Subcutaneous abdominal adipose tissue (tissue), 5 donors: ENCODE measurements around the gene DNAH17.

ENCODE experiments used
- H3K27ac ChIP-seq: one replicate; pipeline ENCODE4 v1.7.0; 2013; ENCODE audit warnings: low read depth, mild to moderate bottlenecking, inconsistent platforms, low read length, moderate library complexity
- H3K27me3 ChIP-seq, 5 donors: one replicate each; pipeline ENCODE4 v1.7.0; 2013; ENCODE audit warnings: low read length in 5 of 5, inconsistent platforms in 1 of 5; ENCODE audit not compliant: control insufficient read depth in 5 of 5, insufficient read depth in 4 of 5
- H3K36me3 ChIP-seq, 5 donors: one replicate each; pipeline ENCODE4 v1.7.0; 2013; ENCODE audit warnings: low read length in 5 of 5; ENCODE audit not compliant: control insufficient read depth in 5 of 5, insufficient read depth in 5 of 5
- H3K4me1 ChIP-seq, 5 donors: one replicate each; pipeline ENCODE4 v1.7.0; 2013; ENCODE audit warnings: low read length in 5 of 5, mild to moderate bottlenecking in 3 of 5, moderate library complexity in 1 of 5; ENCODE audit not compliant: control insufficient read depth in 5 of 5, insufficient read depth in 5 of 5
- H3K4me3 ChIP-seq, 5 donors: one replicate each; pipeline ENCODE4 v1.7.0; 2013; ENCODE audit warnings: low read length in 5 of 5, low read depth in 1 of 5
- H3K9ac ChIP-seq, 5 donors: one replicate each; pipeline ENCODE4 v1.7.0; 2013; ENCODE audit warnings: low read length in 5 of 5, mild to moderate bottlenecking in 4 of 5, moderate library complexity in 3 of 5
- H3K9me3 ChIP-seq, 5 donors: one replicate each; pipeline ENCODE4 v1.7.0; 2013; ENCODE audit warnings: low read length in 5 of 5; ENCODE audit not compliant: control insufficient read depth in 5 of 5
- donor health status: healthy.
- donor health status: healthy.
- donor health status: healthy.
- donor health status: healthy.
- donor health status: healthy.

Gene DNAH17

DNA sequence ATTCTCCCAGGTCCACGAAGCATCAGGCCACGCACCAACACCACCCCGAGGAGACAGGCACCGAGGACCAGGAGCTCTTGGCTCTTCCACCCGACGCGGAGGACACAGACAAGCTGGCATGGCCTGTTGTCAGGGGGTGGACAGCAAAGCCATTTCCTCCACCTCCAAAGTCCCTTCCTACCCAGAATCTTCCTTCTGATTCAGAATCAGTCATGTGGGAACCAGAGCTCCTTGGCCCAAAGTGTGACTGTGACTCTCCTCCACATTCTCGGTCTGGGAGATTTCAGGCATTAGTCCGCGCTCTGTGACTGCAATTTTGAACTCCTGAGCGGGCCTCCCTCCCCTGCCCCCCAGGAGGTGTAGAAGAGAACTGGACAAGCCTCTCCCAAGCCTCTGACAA is 9.2 kb downstream of the DNAH17 start:
- Histone ChIP-seq H3K4me3 (no peak overlapping the region), H3K27me3 (no peaks in the 10 kb centered on the region), H3K4me1 (peaks cover 0 to 10% (median 0%) of the 10 kb centered on the region in 5 donors), H3K36me3 (no peaks in the 10 kb centered on the region), H3K9ac (no peak overlapping the region), H3K9me3 (no peaks in the 10 kb centered on the region), H3K27ac (no peak overlapping the region)

DNA sequence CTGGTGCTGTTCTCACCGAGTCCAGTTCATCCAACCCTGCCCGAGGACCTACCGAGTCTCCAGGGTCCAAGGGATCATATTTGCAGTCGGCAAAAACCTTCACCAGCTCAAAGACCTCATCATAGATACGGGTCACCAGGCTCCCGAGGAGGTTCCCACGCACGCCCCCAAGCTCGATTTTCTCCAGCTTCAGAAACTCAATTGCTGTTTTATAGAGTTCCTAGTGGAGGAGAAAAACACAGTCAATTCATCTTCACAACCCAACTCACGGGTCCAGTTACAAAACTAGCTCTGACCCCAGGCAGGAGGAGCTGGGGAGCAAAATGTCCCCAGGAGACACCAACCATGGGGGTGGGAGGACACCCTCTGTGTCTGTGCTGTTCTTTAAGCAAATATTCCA is 10.2 kb downstream of the DNAH17 start:
- Histone ChIP-seq H3K4me3 (no peak overlapping the region), H3K27ac (no peak overlapping the region), H3K27me3 (peaks cover 0 to under 1% (median 0%) of the 10 kb centered on the region in 5 donors), H3K4me1 (peaks cover 0 to 19% (median 0%) of the 10 kb centered on the region in 5 donors), H3K36me3 (no peaks in the 10 kb centered on the region), H3K9ac (no peak overlapping the region), H3K9me3 (no peaks in the 10 kb centered on the region)

DNA sequence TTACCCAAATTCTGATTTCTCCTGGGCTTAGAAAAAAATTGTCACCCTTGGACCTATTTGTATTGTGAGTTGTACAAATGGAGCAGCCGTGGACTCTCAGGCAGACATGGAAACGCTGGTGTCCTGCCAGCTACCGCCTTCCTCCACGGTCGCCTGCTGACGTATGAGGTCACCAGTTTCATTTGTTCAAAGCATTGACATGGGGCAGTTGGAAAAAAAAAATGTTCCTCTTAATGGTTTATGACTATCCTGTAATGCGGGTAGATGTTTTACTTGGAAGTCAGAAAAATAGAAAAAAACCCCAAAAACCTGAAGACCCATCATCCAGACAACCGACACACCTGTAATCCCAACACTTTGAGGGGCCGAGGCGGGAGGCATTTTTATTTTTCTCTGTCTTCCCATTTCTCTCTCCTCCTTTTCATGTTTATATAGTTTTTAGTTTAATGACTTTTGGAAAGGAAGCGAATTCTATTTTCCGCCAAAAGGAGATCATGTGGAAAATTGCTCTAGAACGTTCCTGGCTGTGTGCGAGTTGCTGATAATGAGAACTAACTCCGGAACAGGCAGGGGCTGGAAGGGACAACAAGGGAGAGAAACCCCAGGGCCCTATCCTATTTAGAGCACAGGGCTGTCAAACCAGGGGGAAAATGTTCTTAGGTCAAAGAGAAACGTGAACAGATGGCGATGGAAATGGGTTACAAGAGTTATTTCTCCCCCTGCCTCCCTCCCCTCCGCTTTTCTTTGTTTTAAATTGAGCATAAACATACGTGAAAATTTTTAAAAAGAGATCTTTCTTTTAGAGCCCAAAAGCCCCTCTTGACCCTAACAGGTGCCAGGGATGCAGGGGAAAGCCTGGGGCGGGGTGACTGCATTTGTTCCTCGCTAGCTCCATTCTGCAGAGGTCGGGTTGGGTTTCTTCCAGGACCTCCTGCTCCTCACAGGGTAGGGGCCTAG is 13.7 kb downstream of the DNAH17 start:
- Histone ChIP-seq H3K27ac (peak overlapping the region; percentile 78), H3K4me1 (peaks cover 0 to 19% (median 0%) of the 10 kb centered on the region in 5 donors), H3K9ac (no peak overlapping the region), H3K36me3 (no peaks in the 10 kb centered on the region), H3K4me3 (no peak overlapping the region), H3K27me3 (peaks cover 0 to 5% (median 0%) of the 10 kb centered on the region in 5 donors), H3K9me3 (no peaks in the 10 kb centered on the region)

DNA sequence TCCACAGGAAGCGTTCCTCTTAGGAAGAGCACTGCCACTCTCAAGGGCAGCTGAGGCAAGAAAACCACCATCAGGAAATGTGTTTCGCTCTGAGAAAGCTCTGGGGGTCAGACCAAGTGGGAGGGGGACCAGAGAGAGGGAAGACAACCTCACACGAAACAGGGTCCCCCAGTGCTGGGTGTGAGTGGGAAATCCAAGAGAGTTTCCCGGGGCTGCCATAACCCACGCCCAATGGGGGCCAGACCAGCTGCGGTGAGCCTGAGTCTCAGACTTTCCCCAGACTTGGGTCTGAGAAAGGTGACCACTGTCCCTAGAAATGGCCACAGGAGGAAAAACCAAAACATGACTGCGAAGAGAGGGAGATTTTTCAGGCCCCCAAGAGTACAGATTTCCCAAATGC is 14.5 kb downstream of the DNAH17 start:
- H3K9me3 ChIP-seq, result no peaks in the 10 kb centered on the region
- H3K36me3 ChIP-seq, result no peaks in the 10 kb centered on the region
- peaks cover 0 to 19% (median 0%) of the 10 kb centered on the region in 5 donors for H3K4me1 ChIP-seq
- peaks cover 0 to 5% (median 0%) of the 10 kb centered on the region in 5 donors for H3K27me3 ChIP-seq
- H3K9ac ChIP-seq, result peak overlapping the region in 1 of 5 donors; percentile 10
- peak overlapping the region; percentile 78 for H3K27ac ChIP-seq
- H3K4me3 ChIP-seq, result no peak overlapping the region

DNA sequence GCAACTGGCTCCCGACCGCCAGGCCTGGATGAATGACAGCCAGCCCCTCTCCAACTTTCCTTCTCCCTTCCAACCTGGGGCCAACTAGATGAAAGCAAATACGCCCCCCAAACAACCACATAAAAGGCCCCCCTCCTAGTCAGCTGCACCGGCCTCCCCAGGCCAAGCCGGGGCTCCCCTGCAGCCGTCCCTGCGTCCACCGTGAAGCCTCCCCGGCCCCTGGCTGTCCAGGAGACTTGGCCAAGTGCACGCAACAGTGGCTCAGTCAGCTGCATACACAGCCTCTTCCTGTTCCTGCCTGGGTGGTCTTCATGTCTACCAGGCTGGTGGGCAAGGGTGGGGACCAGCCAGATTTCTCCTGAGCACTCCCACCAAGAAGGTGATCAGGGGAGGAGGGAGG is 16.0 kb downstream of the DNAH17 start:
- H3K4me3 ChIP-seq, result no peak overlapping the region
- H3K9me3 ChIP-seq, result no peaks in the 10 kb centered on the region
- no peaks in the 10 kb centered on the region for H3K36me3 ChIP-seq
- H3K9ac ChIP-seq, result no peak overlapping the region
- H3K27me3 ChIP-seq, result peaks cover 0 to 5% (median 0%) of the 10 kb centered on the region in 5 donors
- peaks cover 0 to 19% (median 0%) of the 10 kb centered on the region in 5 donors for H3K4me1 ChIP-seq
- H3K27ac ChIP-seq, result no peak overlapping the region

DNA sequence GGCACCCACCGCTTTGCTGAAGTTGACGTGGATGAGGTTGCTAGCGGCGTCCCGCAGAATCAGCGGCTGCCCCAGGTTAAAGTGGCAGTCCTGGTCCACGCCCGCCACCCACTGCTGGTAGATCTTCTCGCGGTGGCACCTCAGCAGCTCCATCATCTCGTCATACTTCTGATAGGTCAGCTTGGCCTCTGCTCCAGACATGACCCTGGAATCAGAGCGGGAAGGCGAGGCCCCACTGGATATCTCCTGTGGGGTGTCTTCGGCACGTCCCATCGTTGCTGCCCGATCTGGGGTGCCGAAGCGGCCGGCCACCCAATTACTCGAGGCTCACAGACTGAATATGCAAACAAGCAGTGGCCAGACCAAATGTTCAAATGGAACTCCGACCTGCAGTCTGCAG is 16.5 kb downstream of the DNAH17 start:
- Histone ChIP-seq H3K27ac (no peak overlapping the region), H3K27me3 (peaks cover 0 to 5% (median 0%) of the 10 kb centered on the region in 5 donors), H3K4me3 (no peak overlapping the region), H3K4me1 (peaks cover 0 to 19% (median 0%) of the 10 kb centered on the region in 5 donors), H3K9me3 (no peaks in the 10 kb centered on the region), H3K9ac (no peak overlapping the region), H3K36me3 (no peaks in the 10 kb centered on the region)

DNA sequence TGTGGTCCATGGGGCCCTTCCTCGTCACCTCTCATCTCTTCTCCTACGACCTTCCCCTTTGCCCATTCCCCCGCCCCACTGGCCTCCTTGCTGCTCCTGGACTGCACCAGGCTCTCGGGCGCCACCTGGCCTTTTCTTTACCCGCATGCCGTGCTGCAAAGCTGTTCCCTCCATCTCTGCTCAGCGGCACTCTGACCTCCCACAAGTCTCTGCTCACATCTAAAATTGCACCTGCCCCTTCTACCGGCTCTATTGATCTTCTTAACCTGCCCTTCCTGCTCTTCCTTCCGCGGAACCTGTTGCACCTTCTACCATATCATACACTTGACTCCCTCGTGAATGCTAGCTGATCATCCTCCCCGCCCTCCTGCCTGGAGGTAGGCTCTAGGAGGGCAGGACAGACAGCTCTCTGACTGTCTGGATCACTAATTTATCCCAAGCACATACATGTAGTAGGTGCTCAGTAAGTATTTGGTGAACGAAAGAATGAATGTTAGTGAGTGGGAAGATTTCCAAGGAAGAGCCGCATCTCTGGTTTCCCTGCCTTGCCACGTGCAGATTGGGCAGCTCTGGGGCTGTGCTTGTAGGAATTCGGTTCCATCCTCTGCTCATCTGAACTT is 17.3 kb downstream of the DNAH17 start:
- Histone ChIP-seq H3K27ac (no peak overlapping the region), H3K27me3 (peaks cover 0 to 5% (median 0%) of the 10 kb centered on the region in 5 donors), H3K4me3 (no peak overlapping the region), H3K4me1 (peaks cover 0 to 19% (median 0%) of the 10 kb centered on the region in 5 donors), H3K36me3 (no peaks in the 10 kb centered on the region), H3K9ac (no peak overlapping the region), H3K9me3 (no peaks in the 10 kb centered on the region)

DNA sequence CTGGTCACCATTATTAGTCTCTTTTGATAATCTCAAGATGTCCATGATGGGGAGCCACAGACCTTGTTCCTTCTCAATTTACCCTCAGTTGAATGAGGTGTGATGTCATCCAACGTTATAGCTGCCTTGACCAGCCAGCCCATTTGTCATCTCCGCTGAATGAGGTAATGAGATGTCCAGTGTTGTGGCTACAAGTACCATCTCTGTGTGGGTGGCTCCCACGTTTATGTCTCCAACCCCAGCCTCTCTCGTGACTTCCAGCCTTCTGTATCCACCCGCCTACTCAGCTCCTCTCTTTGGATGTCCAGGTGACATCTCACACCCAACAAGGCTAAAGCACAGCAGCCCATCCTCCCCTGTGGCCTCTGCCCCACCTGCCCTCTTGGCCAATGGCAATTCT is 18.2 kb downstream of the DNAH17 start:
- H3K9me3 ChIP-seq, result no peaks in the 10 kb centered on the region
- no peak overlapping the region for H3K27ac ChIP-seq
- H3K36me3 ChIP-seq, result no peaks in the 10 kb centered on the region

DNA sequence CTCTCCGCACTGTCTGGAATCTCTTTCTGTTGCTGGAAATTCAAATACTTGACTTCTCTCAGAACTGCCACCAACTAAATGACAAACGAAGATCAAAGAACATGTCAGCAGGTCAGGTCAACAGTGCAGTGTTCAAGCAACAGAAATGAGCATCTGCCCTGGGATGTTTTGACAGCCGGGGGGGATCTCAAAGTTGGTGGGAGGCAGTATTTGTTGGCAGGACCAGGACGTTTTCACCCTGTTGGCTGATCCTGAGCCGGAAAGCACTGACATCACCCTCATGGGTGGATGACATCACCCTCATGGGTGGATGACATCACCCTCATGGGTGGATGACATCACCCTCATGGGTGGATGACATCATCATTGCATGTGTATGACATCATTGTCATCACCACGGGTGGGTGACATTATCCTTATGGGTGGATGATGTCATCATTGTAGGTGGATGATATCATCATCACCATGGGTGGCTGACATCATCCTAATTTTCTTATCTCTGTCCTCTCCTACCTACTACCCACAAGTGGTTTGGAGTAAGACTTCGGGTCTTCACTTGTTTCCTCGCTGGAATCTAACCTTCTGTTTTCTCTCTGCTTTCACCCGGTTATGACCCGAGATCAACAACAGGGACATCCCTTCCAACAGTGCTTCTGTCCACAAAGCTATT is 18.9 kb downstream of the DNAH17 start:
- H3K27ac ChIP-seq, result no peak overlapping the region
- H3K27me3 ChIP-seq, result peaks cover 0 to 5% (median 0%) of the 10 kb centered on the region in 5 donors
- H3K4me3 ChIP-seq, result no peak overlapping the region
- H3K36me3 ChIP-seq, result no peaks in the 10 kb centered on the region
- H3K9ac ChIP-seq, result no peak overlapping the region
- H3K9me3 ChIP-seq, result no peaks in the 10 kb centered on the region
- H3K4me1 ChIP-seq, result peaks cover 0 to 10% (median 0%) of the 10 kb centered on the region in 5 donors

More for the DNA sequence above, 18.2 kb downstream of the DNAH17 start:
- Histone ChIP-seq H3K9ac (no peak overlapping the region), H3K4me1 (peaks cover 0 to 15% (median 0%) of the 10 kb centered on the region in 5 donors), H3K27me3 (peaks cover 0 to 5% (median 0%) of the 10 kb centered on the region in 5 donors), H3K4me3 (no peak overlapping the region)
